Colonic mucosa (tissue), 4 donors: ENCODE measurements around the gene ZDHHC18. TPM values are rescaled to one million over a fixed set of nuclear protein-coding genes. Genes with fewer than 3 reads are reported as not detected.
"Not testable (repeated sequence)": the region's sequence is repeated elsewhere in the genome, so short reads cannot be mapped to it uniquely, and the experiment has no call there.

Experiments used
- DNase-seq: peaks from one replicate; pipeline ENCODE4 v3.0.0-alpha.2; 2020
- H3K27ac ChIP-seq: fragments of 200-600 bp; one replicate; pipeline ENCODE4 v1.8.0; 2021
- H3K27me3 ChIP-seq: fragments of 200-600 bp; one replicate; pipeline ENCODE4 v1.8.0; 2021
- H3K36me3 ChIP-seq: fragments of 200-600 bp; one replicate; pipeline ENCODE4 v1.8.0; 2021
- H3K4me1 ChIP-seq: fragments of 200-600 bp; one replicate; pipeline ENCODE4 v1.8.0; 2021; ENCODE audit warnings: mild to moderate bottlenecking
- H3K4me3 ChIP-seq: fragments of 200-600 bp; one replicate; pipeline ENCODE4 v1.8.0; 2021
- H3K9ac ChIP-seq, 2 donors: one replicate each; pipeline ENCODE4 v1.7.0; 2013; ENCODE audit warnings: control low read depth in 2 of 2, low read depth in 2 of 2, low read length in 2 of 2
- H3K9me3 ChIP-seq: fragments of 200-600 bp; one replicate; pipeline ENCODE4 v1.8.0; 2021
- CTCF ChIP-seq: fragments of 200-600 bp; IDR thresholded peaks from one replicate; pipeline ENCODE4 v1.8.0; 2022; ENCODE audit warnings: antibody characterized with exemption, mild to moderate bottlenecking
- intact Hi-C: fragments of 100-400 bp; cut with DNase I; formaldehyde crosslinking; loops from one replicate; pipeline ENCODE4 v1.14.1; 2022
- total RNA-seq, 2 donors: library from RNA; stranded (reverse); fragmentation: NEBNext Ultra II Directional in 1 of 2; extraction: Animal tissue kit (Norgen Biotek cat#: 25700) in 1 of 2; gene quantifications; one replicate each; pipeline ENCODE4 v1.2.1, GENCODE V29; 2021
- donor health status: healthy.
- donor health status: DM: no; HTN: no; CAD: no.
- donor health status: DM: no; HTN: no; CAD: no.

ZDHHC18 gene
- total RNA-seq, 2 donors from 2014 or later, result 14.1 to 16.8 TPM

GRCh38 chr1:26877326-26877725 lies 50.8 kb downstream of the ZDHHC18 start:
- Histone ChIP-seq H3K36me3 (no peaks in the 10 kb centered on the region), H3K4me1 (no peaks in the 10 kb centered on the region), H3K9ac (no peak overlapping the region), H3K4me3 (no peak overlapping the region), H3K27ac (no peak overlapping the region), H3K27me3 (no peaks in the 10 kb centered on the region), H3K9me3 (no peaks in the 10 kb centered on the region)
- DNase-seq, result no peak
- intact Hi-C loops, result loop anchor here (5.0 kb wide), 2 partner anchors 65 to 275 kb away; no protein-coding TSS in a partner anchor
- TF ChIP-seq CTCF, result no peak

- Histone ChIP-seq H3K4me3 (no peak overlapping the region), H3K27ac (no peak overlapping the region), H3K36me3 (peaks cover 9% of the 10 kb centered on the region), H3K9ac (peak overlapping the region in 1 of 2 donors; percentile 54), H3K27me3 (no peaks in the 10 kb centered on the region), H3K4me1 (no peaks in the 10 kb centered on the region), H3K9me3 (no peaks in the 10 kb centered on the region)
- intact Hi-C loops, result loop anchor here (2.0 to 5.0 kb wide), 3 partner anchors 27 to 277 kb away; no protein-coding TSS in a partner anchor
- DNase-seq, result no peak
- no peak for TF ChIP-seq CTCF
These were observed 53.3 kb downstream of the ZDHHC18 start for GRCh38 chr1:26879793-26880192.

DNA sequence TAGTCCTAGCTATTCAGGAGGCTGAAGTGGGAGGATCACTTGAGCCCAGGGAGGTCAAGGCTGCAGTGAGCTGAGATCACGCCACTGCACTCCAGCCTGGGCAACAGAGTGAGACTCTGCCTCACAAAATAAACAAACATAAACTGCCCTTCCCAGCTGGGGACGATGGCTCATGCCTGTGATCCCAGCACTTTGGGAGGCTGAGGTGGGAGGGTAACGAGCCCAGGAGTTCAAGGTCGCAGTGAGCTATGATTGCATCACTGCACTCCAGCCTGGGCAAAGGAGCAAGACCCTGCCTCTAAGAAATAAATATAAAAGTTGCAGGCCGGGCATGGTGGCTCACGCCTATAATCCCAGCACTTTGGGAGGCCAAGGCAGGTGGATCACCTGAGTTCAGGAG lies 55.1 kb downstream of the ZDHHC18 start:
- peaks cover 14% of the 10 kb centered on the region for H3K36me3 ChIP-seq
- H3K4me3 ChIP-seq, H3K9me3 ChIP-seq, intact Hi-C loops, DNase-seq, H3K9ac ChIP-seq, H3K27ac ChIP-seq, H3K27me3 ChIP-seq, H3K4me1 ChIP-seq: not testable (repeated sequence)

GRCh38 chr1:26882696-26883463 lies 56.4 kb downstream of the ZDHHC18 start:
- TF ChIP-seq CTCF, result no peak
- no peak overlapping the region for H3K9ac ChIP-seq
- no peaks in the 10 kb centered on the region for H3K9me3 ChIP-seq
- no peak overlapping the region for H3K4me3 ChIP-seq
- no peaks in the 10 kb centered on the region for H3K4me1 ChIP-seq
- DNase-seq, result no peak
- H3K36me3 ChIP-seq, result peaks cover 16% of the 10 kb centered on the region
- intact Hi-C loops, result no loop called here
- H3K27me3 ChIP-seq, result no peaks in the 10 kb centered on the region
- no peak overlapping the region for H3K27ac ChIP-seq

DNA sequence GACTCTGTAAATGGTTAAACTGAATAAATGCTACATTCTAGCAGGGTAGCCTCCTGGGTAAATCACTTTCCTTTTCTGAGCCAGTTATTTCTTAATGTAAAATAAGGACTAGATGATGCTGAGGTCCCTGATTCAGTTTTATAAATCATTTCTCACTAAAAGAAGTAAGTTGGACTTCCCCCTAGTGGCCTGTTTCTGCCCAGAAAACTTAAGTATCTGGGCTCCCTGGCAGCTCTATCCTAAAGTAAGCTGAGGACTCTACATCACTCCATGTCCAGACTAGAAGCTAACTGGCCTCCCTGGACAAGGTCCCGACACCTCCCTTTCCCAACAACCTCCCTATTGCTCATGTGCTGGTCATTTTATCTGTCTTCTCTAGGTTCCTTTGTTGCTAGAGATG lies 60.6 kb downstream of the ZDHHC18 start:
- intact Hi-C loops, result no loop called here
- H3K27me3 ChIP-seq, result no peaks in the 10 kb centered on the region
- H3K9ac ChIP-seq, result no peak overlapping the region
- peaks cover 8% of the 10 kb centered on the region for H3K4me1 ChIP-seq
- H3K9me3 ChIP-seq, result no peaks in the 10 kb centered on the region
- no peak overlapping the region for H3K4me3 ChIP-seq
- H3K36me3 ChIP-seq, result peaks cover 21% of the 10 kb centered on the region
- no peak overlapping the region for H3K27ac ChIP-seq
- DNase-seq, result no peak
- peak; percentile 32 for TF ChIP-seq CTCF

GRCh38 chr1:26888231-26888630 lies 61.7 kb downstream of the ZDHHC18 start:
- peaks cover 8% of the 10 kb centered on the region for H3K4me1 ChIP-seq
- no peaks in the 10 kb centered on the region for H3K27me3 ChIP-seq
- H3K9ac ChIP-seq, result no peak overlapping the region
- H3K27ac ChIP-seq, result no peak overlapping the region
- intact Hi-C loops, result no loop called here
- peaks cover 25% of the 10 kb centered on the region for H3K36me3 ChIP-seq
- H3K4me3 ChIP-seq, result no peak overlapping the region
- H3K9me3 ChIP-seq, result no peaks in the 10 kb centered on the region
- DNase-seq, result no peak
- no peak for TF ChIP-seq CTCF
